OCI-LY3 (cell line): ENCODE results near the gene ARMCX4.

Experiments used
- EZH2phosphoT487 ChIP-seq: fragments of 200-600 bp; shearing (Covaris generic); IDR thresholded peaks from 2 replicates; pipeline ENCODE4 v1.6.1; 2018; ENCODE audit warnings: antibody characterized with exemption, mixed run types, low read depth
- TF ChIP-seq, protein P1 (sequence below): fragments of 200-600, 300-600 bp; sonication (generic); IDR thresholded peaks from 2 replicates; pipeline ENCODE4 v1.5.1; 2014; ENCODE audit warnings: antibody characterized with exemption, low read length, low read depth

DNA sequence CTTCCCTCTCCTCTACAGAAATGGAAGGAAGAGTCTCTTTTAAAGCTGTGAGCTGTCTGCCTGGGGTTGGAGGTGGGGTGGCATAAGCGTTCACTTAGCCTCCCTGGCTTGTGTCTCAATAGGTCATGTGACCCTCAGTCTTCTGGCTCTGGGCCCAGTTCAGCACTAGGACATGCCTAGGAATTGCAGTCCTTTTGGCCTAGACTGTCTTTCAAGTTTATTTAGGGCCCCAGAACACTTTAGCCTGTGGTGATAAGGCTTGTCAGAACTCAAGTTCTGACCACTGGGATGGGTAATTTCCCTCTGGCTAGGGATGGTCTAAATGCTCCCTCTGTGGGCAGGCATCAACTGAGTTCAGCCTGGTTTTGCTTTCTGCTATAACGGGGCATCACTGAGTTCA is 34.3 kb upstream of the ARMCX4 start:
- TF ChIP-seq EZH2phosphoT487 = no peak
- TF ChIP-seq, protein P1, sequence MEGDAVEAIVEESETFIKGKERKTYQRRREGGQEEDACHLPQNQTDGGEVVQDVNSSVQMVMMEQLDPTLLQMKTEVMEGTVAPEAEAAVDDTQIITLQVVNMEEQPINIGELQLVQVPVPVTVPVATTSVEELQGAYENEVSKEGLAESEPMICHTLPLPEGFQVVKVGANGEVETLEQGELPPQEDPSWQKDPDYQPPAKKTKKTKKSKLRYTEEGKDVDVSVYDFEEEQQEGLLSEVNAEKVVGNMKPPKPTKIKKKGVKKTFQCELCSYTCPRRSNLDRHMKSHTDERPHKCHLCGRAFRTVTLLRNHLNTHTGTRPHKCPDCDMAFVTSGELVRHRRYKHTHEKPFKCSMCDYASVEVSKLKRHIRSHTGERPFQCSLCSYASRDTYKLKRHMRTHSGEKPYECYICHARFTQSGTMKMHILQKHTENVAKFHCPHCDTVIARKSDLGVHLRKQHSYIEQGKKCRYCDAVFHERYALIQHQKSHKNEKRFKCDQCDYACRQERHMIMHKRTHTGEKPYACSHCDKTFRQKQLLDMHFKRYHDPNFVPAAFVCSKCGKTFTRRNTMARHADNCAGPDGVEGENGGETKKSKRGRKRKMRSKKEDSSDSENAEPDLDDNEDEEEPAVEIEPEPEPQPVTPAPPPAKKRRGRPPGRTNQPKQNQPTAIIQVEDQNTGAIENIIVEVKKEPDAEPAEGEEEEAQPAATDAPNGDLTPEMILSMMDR = no peak
